GM20000 (cell line): ENCODE measurements around the gene TSPAN11.

Experiments used
- DNase-seq: peaks from one replicate; pipeline ENCODE4 v3.0.0; 2012; ENCODE audit warnings: low spot score
- CTCF ChIP-seq: IDR thresholded peaks from 2 replicates; pipeline ENCODE4 v1.5.1; 2012; ENCODE audit warnings: mild to moderate bottlenecking, control low read depth; ENCODE audit errors: extremely low read depth, missing control alignments

Gene TSPAN11

DNA sequence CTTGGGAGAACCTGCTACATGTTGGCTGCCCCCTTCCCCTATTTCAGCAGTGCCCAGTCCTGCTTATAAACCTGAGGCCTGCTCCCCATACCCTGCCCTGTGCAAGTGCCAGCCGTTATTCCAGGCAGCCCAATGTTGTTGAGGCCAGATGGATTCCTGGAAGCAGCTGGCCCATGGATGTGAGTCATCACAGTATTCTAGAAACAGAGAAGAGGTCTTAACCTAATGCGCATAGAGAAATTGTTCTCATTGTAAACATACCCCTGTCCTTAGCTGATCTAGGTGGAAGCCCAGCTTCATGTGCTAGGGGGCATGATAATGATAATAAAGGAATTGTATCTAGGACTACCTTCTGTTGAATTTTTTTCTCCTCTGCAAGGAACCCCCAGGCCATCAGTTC is 69.7 kb downstream of the TSPAN11 start:
- DNase-seq: no peak
- TF ChIP-seq CTCF: no peak

DNA sequence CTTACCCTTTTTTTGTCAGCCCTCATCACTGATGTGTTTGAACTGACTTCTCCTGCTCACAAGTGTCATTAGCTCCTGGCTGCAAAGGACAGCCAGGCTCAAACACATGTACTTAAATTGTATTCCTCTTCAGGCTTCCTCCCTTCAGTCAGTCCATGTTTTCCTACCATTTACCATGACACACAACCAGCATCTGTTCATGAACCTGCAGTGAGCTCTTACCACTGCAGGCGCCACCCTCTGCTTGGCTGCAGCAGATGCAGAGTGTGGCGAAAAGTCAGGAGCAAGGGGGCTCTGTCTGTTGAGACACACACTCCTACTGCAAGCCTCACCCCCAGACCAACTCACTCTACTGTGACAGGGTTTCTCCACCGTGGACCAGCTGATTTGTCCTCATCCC is 70.2 kb downstream of the TSPAN11 start:
- TF ChIP-seq CTCF: no peak
- no peak for DNase-seq

- TF ChIP-seq CTCF: no peak
- DNase-seq: no peak
Measured at GRCh38 chr12:30997685-30998440, 71.3 kb downstream of the TSPAN11 start.

GRCh38 chr12:30999011-30999410 is 72.5 kb downstream of the TSPAN11 start:
- no peak for DNase-seq
- TF ChIP-seq CTCF: no peak

DNA sequence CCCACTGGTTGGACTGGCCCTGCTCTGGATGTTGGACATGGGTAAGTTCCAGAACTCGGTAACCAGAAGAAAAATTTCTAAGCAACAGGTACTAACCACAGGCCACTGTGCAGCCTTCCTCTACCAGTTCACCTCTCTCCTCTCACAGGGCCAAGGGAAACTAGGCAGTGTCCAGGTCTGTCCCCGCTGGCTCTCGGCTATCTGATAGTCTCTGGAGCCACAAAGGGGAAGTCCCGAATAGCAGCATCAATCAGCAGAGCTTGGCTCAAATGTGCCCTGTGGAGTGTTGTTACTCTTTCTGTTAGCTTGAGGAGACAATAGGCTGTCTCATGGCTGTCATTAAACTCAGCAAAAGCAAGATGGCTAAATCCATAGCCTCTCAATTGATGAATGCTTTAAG is 73.2 kb downstream of the TSPAN11 start:
- TF ChIP-seq CTCF: no peak
- no peak for DNase-seq

- no peak for DNase-seq
- TF ChIP-seq CTCF: no peak
Measured at GRCh38 chr12:31000751-31001150, 74.2 kb downstream of the TSPAN11 start.

GRCh38 chr12:31001581-31002360 is 75.2 kb downstream of the TSPAN11 start:
- DNase-seq: no peak
- no peak for TF ChIP-seq CTCF
